IMR-90 (cell line): ENCODE measurements around the gene TCF12. TPM values are rescaled to one million over a fixed set of nuclear protein-coding genes. Genes with fewer than 3 reads are reported as not detected.

Experiments
- ATAC-seq: fragments of 200-7000 bp; cut with Tn5 transposase; 2 replicates; pipeline ENCODE4 v1.9.1; 2020; ENCODE audit warnings: low read depth, mild to moderate bottlenecking, moderate library complexity
- BruUV-seq: library from RNA; stranded (reverse); fragments of 400-500 nt; replicated peaks from 2 replicates; lab custom pipeline; 2021; lab: Mats Ljungman, UMichigan
- CTCF ChIA-PET: fragments of 300-600 bp; formaldehyde crosslinking; extraction: SDS; loops from one replicate; lab custom pipeline; 2021; ENCODE audit warnings: antibody characterized with exemption; lab: Yijun Ruan, JAX
- POLR2A ChIA-PET: fragments of 300-600 bp; sonication (Branson Sonifier 250); formaldehyde crosslinking; loops from one replicate; lab custom pipeline; 2022; ENCODE audit warnings: antibody characterized with exemption; ENCODE audit not compliant: unreplicated experiment; lab: Charles Lee
- DNase-seq: peaks from one replicate; pipeline ENCODE4 v3.0.0; 2013
- H2AFZ ChIP-seq: replicated peaks from 2 replicates; pipeline ENCODE3; 2013; ENCODE audit warnings: low read length, mild to moderate bottlenecking; ENCODE audit not compliant: poor library complexity
- H2AK5ac ChIP-seq: 2 replicates; pipeline ENCODE4 v1.6.1; 2013; ENCODE audit warnings: low read depth, low read length, inconsistent platforms
- H2AK9ac ChIP-seq: replicated peaks from 2 replicates; pipeline ENCODE3; 2013; ENCODE audit warnings: mild to moderate bottlenecking, low read depth, low read length, moderate library complexity; ENCODE audit not compliant: poor library complexity
- H2BK120ac ChIP-seq: 2 replicates; pipeline ENCODE4 v1.6.1; 2013; ENCODE audit warnings: low read depth, low read length, inconsistent platforms
- H2BK15ac ChIP-seq: 3 replicates; pipeline ENCODE4 v1.6.1; 2013; ENCODE audit warnings: low read depth, low read length, inconsistent platforms
- H2BK20ac ChIP-seq: 2 replicates; pipeline ENCODE4 v1.6.1; 2013; ENCODE audit warnings: low read depth, mild to moderate bottlenecking, inconsistent platforms, low read length, moderate library complexity
- H2BK5ac ChIP-seq: 2 replicates; pipeline ENCODE4 v1.6.1; 2013; ENCODE audit warnings: mild to moderate bottlenecking, low read depth, low read length, inconsistent platforms; ENCODE audit not compliant: poor library complexity, severe bottlenecking
- H3K14ac ChIP-seq: replicated peaks from 2 replicates; pipeline ENCODE4 v1.6.1; 2013; ENCODE audit warnings: low read depth, low read length, inconsistent platforms
- H3K18ac ChIP-seq: 2 replicates; pipeline ENCODE4 v1.6.1; 2013; ENCODE audit warnings: low read depth, low read length, control low read depth
- H3K23ac ChIP-seq: 2 replicates; pipeline ENCODE4 v1.6.1; 2013; ENCODE audit warnings: low read depth, low read length, inconsistent platforms
- H3K27ac ChIP-seq: 2 replicates; pipeline ENCODE4 v1.5.1; 2013; ENCODE audit warnings: mild to moderate bottlenecking, control low read depth, low read length; ENCODE audit not compliant: insufficient read depth
- H3K27me3 ChIP-seq: 2 replicates; pipeline ENCODE4 v1.6.1; 2013; ENCODE audit warnings: low read length; ENCODE audit not compliant: control insufficient read depth, insufficient read depth
- H3K36me3 ChIP-seq: 2 replicates; pipeline ENCODE4 v1.6.1; 2013; ENCODE audit warnings: low read length, mixed read lengths; ENCODE audit not compliant: control insufficient read depth, insufficient read depth
- H3K4ac ChIP-seq: 2 replicates; pipeline ENCODE4 v1.6.1; 2013; ENCODE audit warnings: low read depth, low read length, inconsistent platforms
- H3K4me1 ChIP-seq: 2 replicates; pipeline ENCODE4 v1.6.1; 2013; ENCODE audit warnings: low read length, mixed read lengths; ENCODE audit not compliant: control insufficient read depth, insufficient read depth
- H3K4me2 ChIP-seq: 2 replicates; pipeline ENCODE4 v1.6.1; 2013; ENCODE audit warnings: low read depth, mild to moderate bottlenecking, control low read depth, low read length, moderate library complexity
- H3K4me3 ChIP-seq: 2 replicates; pipeline ENCODE4 v1.5.1; 2013; ENCODE audit warnings: low read depth, mild to moderate bottlenecking, control low read depth, low read length, moderate library complexity; ENCODE audit not compliant: insufficient read depth
- H3K56ac ChIP-seq: 2 replicates; pipeline ENCODE4 v1.6.1; 2013; ENCODE audit warnings: low read length, inconsistent platforms; ENCODE audit not compliant: insufficient read depth; ENCODE audit errors: extremely low read depth
- H3K79me1 ChIP-seq, 2 experiments: 2 replicates each; pipeline ENCODE4 v1.6.1; 2013; ENCODE audit warnings: low read length in 2 of 2, inconsistent platforms in 1 of 2, low read depth in 1 of 2
- H3K9ac ChIP-seq: 2 replicates; pipeline ENCODE4 v1.6.1; 2013; ENCODE audit warnings: low read depth, low read length, control low read depth
- H3K9me1 ChIP-seq: 2 replicates; pipeline ENCODE4 v1.6.1; 2013; ENCODE audit warnings: low read length, inconsistent platforms; ENCODE audit not compliant: insufficient read depth
- H3K9me3 ChIP-seq: 2 replicates; pipeline ENCODE4 v1.6.1; 2013; ENCODE audit warnings: low read length; ENCODE audit not compliant: control insufficient read depth, insufficient read depth
- H4K20me1 ChIP-seq: 2 replicates; pipeline ENCODE4 v1.6.1; 2013; ENCODE audit warnings: low read length, inconsistent platforms; ENCODE audit not compliant: insufficient read depth
- H4K5ac ChIP-seq: 2 replicates; pipeline ENCODE4 v1.6.1; 2013; ENCODE audit warnings: mild to moderate bottlenecking, low read depth, low read length, control low read depth
- H4K8ac ChIP-seq, 2 experiments: 2 replicates each; pipeline ENCODE4 v1.6.1; 2013; ENCODE audit warnings: low read depth in 2 of 2, low read length in 2 of 2, control low read depth in 1 of 2, inconsistent platforms in 1 of 2
- H4K91ac ChIP-seq: 2 replicates; pipeline ENCODE4 v1.6.1; 2013; ENCODE audit warnings: low read depth, low read length, inconsistent platforms; ENCODE audit not compliant: insufficient read depth
- BHLHE40 ChIP-seq: fragments of 150-350 bp; IDR thresholded peaks from 2 replicates; pipeline ENCODE4 v1.6.1; 2016; ENCODE audit warnings: mild to moderate bottlenecking, low read depth, low read length
- CEBPB ChIP-seq: IDR thresholded peaks from 2 replicates; pipeline ENCODE4 v1.6.1; 2012; ENCODE audit warnings: low read depth, low read length, improper control_type of control experiment
- CHD1 ChIP-seq: IDR thresholded peaks from 2 replicates; pipeline ENCODE4 v1.6.1; 2012; ENCODE audit warnings: low read depth, low read length, improper control_type of control experiment
- CTCF ChIP-seq: conservative IDR thresholded peaks from 2 replicates; pipeline ENCODE4 v1.5.1; 2012; ENCODE audit warnings: mild to moderate bottlenecking, low read depth, low read length, improper control_type of control experiment
- ELK1 ChIP-seq: fragments of 150-350 bp; IDR thresholded peaks from 2 replicates; pipeline ENCODE4 v1.6.1; 2016; ENCODE audit warnings: low read depth, mild to moderate bottlenecking, low read length, moderate library complexity, borderline replicate concordance
- FOS ChIP-seq: fragments of 150-350 bp; IDR thresholded peaks from 2 replicates; pipeline ENCODE4 v1.6.1; 2016; ENCODE audit warnings: low read depth, low read length
- MAFK ChIP-seq: IDR thresholded peaks from 2 replicates; pipeline ENCODE4 v1.6.1; 2012; ENCODE audit warnings: low read depth, low read length, improper control_type of control experiment
- MAZ ChIP-seq: IDR thresholded peaks from 2 replicates; pipeline ENCODE4 v1.6.1; 2012; ENCODE audit warnings: low read depth, mild to moderate bottlenecking, low read length, improper control_type of control experiment, moderate library complexity, borderline replicate concordance
- MXI1 ChIP-seq: IDR thresholded peaks from 2 replicates; pipeline ENCODE4 v1.6.1; 2012; ENCODE audit warnings: low read depth, mild to moderate bottlenecking, low read length, moderate library complexity, borderline replicate concordance
- NFE2L2 ChIP-seq: fragments of 150-350 bp; IDR thresholded peaks from 2 replicates; pipeline ENCODE4 v1.6.1; 2016; ENCODE audit warnings: low read depth, mild to moderate bottlenecking, low read length
- POLR2A ChIP-seq: IDR thresholded peaks from 2 replicates; pipeline ENCODE4 v1.6.1; 2012; ENCODE audit warnings: mild to moderate bottlenecking, low read depth, low read length
- RAD21 ChIP-seq: IDR thresholded peaks from 2 replicates; pipeline ENCODE4 v1.6.1; 2012; ENCODE audit warnings: low read length, improper control_type of control experiment
- RCOR1 ChIP-seq: IDR thresholded peaks from 2 replicates; pipeline ENCODE4 v1.6.1; 2012; ENCODE audit warnings: mild to moderate bottlenecking, low read length, improper control_type of control experiment; ENCODE audit not compliant: insufficient replicate concordance
- RFX5 ChIP-seq: IDR thresholded peaks from 2 replicates; pipeline ENCODE4 v1.8.0; 2012; ENCODE audit warnings: low read depth, mild to moderate bottlenecking, low read length, moderate library complexity
- SMC3 ChIP-seq: fragments of 150-350 bp; IDR thresholded peaks from 2 replicates; pipeline ENCODE4 v1.6.1; 2016; ENCODE audit warnings: low read depth, mild to moderate bottlenecking, antibody characterized with exemption, low read length, moderate library complexity
- USF2 ChIP-seq: fragments of 150-350 bp; IDR thresholded peaks from 2 replicates; pipeline ENCODE4 v1.6.1; 2017; ENCODE audit warnings: mild to moderate bottlenecking, antibody characterized with exemption, low read length, low read depth
- WGBS, 2 experiments: methylation state at CpG; one replicate each; pipeline versions ENCODE4 v1.1.5 to v1.1.7; 2013; ENCODE audit warnings: missing lambda C conversion rate in 2 of 2; ENCODE audit not compliant: insufficient read length in 1 of 2; ENCODE audit errors: extremely low coverage in 2 of 2; 5-methylcytosine and 5-hydroxymethylcytosine counted together
- dilution Hi-C: fragments of 300-500 bp; cut with HindIII; formaldehyde crosslinking; loops from one replicate; pipeline ENCODE4 v1.14.3; 2018; ENCODE audit warnings: low sequenced_read_pairs; ENCODE audit not compliant: unreplicated experiment
- in situ Hi-C: fragments of 300-500 bp; cut with MboI; formaldehyde crosslinking; loops from 3 replicates; pipeline ENCODE4 v1.14.3; 2019; ENCODE audit warnings: low sequenced_read_pairs, inconsistent platforms, mixed read lengths
- intact Hi-C: fragments of 100-400 bp; cut with micrococcal nuclease; formaldehyde crosslinking; loops from 2 replicates; pipeline ENCODE4 v1.10.0; 2022
- polyA plus RNA-seq, 3 experiments: library from polyadenylated mRNA; depleted of rRNA; stranded (reverse); fragments of >200 nt; gene quantifications; 2 replicates each; pipeline ENCODE4 v1.2.3, GENCODE V29; 2012; ENCODE audit warnings: low replicate concordance in 1 of 3
- total RNA-seq: library from RNA; depleted of rRNA; stranded (reverse); fragments of >200 nt; gene quantifications from 2 replicates; pipeline ENCODE4 v1.2.3, GENCODE V29; 2012

TCF12 gene
- total and polyA plus RNA-seq, 2 of the 4 experiments (the other 2 are of a cell fraction) = 79.4 to 160 TPM

- Histone ChIP-seq H2BK15ac (no peak overlapping the region), H2BK20ac (no peak overlapping the region), H3K27me3 (no peaks in the 10 kb centered on the region), H4K20me1 (no peaks in the 10 kb centered on the region), H3K9ac (no peak overlapping the region), H2BK5ac (no peak overlapping the region), H2AK9ac (no peak overlapping the region), H3K9me1 (no peaks in the 10 kb centered on the region; the same call in 1 of the 2 replicates), H3K14ac (no peak overlapping the region), H4K91ac (no peak overlapping the region), H3K4me3 (no peak overlapping the region), H3K4me1 (peaks cover 4% of the 10 kb centered on the region; the same call in 1 of the 2 replicates), H4K5ac (no peak overlapping the region), H3K18ac (no peak overlapping the region), H4K8ac (no peak overlapping the region), H3K27ac (no peak overlapping the region), H3K4ac (no peak overlapping the region), H3K56ac (no peak overlapping the region), H3K9me3 (no peaks in the 10 kb centered on the region), H3K36me3 (peaks cover 34% of the 10 kb centered on the region), H3K23ac (no peak overlapping the region), H2AK5ac (no peak overlapping the region), H2BK120ac (no peak overlapping the region), H3K4me2 (no peak overlapping the region), H2AFZ (no peak overlapping the region), H3K79me1 (peaks cover 0 to 12% of the 10 kb centered on the region in 2 experiments; a peak in 1 of 4 replicates)
- in situ Hi-C loops (no loop called here), dilution Hi-C loops (no loop called here), intact Hi-C loops (no loop called here)
- no peak for TF ChIP-seq USF2
- no peak for TF ChIP-seq MAFK
- no peak for TF ChIP-seq CTCF
- no peak for TF ChIP-seq MXI1
- TF ChIP-seq BHLHE40 = no peak
- no peak for TF ChIP-seq FOS
- no peak for TF ChIP-seq CEBPB
- no peak for TF ChIP-seq ELK1
- no peak for TF ChIP-seq CHD1
- no peak for TF ChIP-seq RCOR1
- no peak for TF ChIP-seq RAD21
- no peak for TF ChIP-seq SMC3
- TF ChIP-seq POLR2A = no peak
- TF ChIP-seq RFX5 = no peak
- TF ChIP-seq NFE2L2 = no peak
- TF ChIP-seq MAZ = no peak
- no CpG with 5 or more reads among the region's 7 CpGs for WGBS, 2 experiments
- CTCF ChIA-PET = interaction anchor here (0.5 kb wide), 1 partner anchor 434 kb away, joined by 3 read pairs; no protein-coding TSS in a partner anchor
- no TSS peak for BruUV-seq
- DNase-seq = no peak
- ATAC-seq = no peak
- POLR2A ChIA-PET = no interaction called here
Observed at GRCh38 chr15:57286446-57287122, 368.1 kb downstream of the TCF12 start.
